ENCODE data around the gene DMPK. TPM values are rescaled to one million over a fixed set of nuclear protein-coding genes. Genes with fewer than 3 reads are reported as not detected.

Gene DMPK
- total and polyA plus RNA-seq, 2 of the 4 experiments (the other 2 are of a cell fraction) = 7.9 to 50.7 TPM

DNA sequence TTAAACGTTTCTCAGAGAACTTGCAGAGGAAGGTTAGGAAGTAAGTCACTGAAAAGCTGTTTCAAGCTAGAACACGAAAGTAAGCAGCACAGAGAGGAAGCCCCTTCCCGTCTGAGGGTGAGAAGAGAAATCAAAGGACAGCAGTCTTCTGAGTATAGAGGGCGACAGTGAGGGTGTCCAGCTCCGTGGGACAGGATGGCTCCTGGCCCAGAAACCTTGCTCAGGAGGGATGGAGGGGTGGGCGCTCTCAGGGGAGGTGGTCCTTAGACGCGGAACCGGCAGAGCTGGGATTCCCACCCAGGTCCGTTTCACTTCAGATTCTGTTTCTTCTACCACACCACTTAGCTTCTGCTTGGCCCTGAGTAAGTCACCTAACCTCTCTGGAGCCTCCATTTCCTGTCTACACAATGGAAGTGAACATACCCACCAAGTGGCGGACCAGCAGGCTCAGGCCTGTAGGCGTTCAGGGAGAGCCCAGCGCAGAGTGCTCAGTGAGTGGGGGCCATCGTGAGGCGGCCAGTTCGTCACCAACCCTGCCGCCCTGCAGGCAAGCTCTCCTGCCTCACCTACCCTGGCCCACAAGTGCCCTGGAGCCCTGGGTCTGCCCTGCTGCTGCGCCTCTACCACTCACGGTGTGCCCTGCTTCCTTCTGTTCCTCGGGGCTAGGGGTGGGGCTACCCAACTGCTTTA lies 38.3 kb upstream of the DMPK start:
- no peaks in the 10 kb centered on the region; a peak in 1 of 4 replicates for H3K79me1 ChIP-seq (ENCODE audit: low read depth in 1 of 2, low read length in 2 of 2)
- H4K91ac ChIP-seq (ENCODE audit: insufficient read depth, low read depth, low read length) = no peak overlapping the region
- H2BK120ac ChIP-seq (ENCODE audit: low read depth, low read length) = no peak overlapping the region
- DNase-seq = no peak
- dilution Hi-C loops (cut with HindIII; ENCODE audit: low sequenced_read_pairs, unreplicated experiment) = no loop called here
- H3K27ac ChIP-seq (ENCODE audit: insufficient read depth, low read length) = no peak overlapping the region
- no peak overlapping the region for H2BK5ac ChIP-seq (ENCODE audit: low read depth, low read length, poor library complexity, severe bottlenecking)
- H3K9ac ChIP-seq (ENCODE audit: low read depth, low read length) = no peak overlapping the region
- ChIA-PET CTCF (no interaction called here), POLR2A (ENCODE audit: unreplicated experiment) (no interaction called here)
- no peak overlapping the region for H2AK9ac ChIP-seq (replicated peaks; ENCODE audit: low read depth, low read length, poor library complexity)
- H3K56ac ChIP-seq (ENCODE audit: extremely low read depth, insufficient read depth, low read length) = no peak overlapping the region
- H3K4ac ChIP-seq (ENCODE audit: low read depth, low read length) = no peak overlapping the region
- no peak overlapping the region for H3K4me3 ChIP-seq (ENCODE audit: insufficient read depth, low read depth, low read length)
- no peak overlapping the region for H4K8ac ChIP-seq (ENCODE audit: low read depth in 2 of 2, low read length in 2 of 2)
- H4K5ac ChIP-seq (ENCODE audit: low read depth, low read length) = no peak overlapping the region
- intact Hi-C loops (cut with micrococcal nuclease) = no loop called here
- no peak for TF ChIP-seq RCOR1 (IDR thresholded peaks at IDR 0.05; ENCODE audit: insufficient replicate concordance, low read length)
- TF ChIP-seq, protein P1, sequence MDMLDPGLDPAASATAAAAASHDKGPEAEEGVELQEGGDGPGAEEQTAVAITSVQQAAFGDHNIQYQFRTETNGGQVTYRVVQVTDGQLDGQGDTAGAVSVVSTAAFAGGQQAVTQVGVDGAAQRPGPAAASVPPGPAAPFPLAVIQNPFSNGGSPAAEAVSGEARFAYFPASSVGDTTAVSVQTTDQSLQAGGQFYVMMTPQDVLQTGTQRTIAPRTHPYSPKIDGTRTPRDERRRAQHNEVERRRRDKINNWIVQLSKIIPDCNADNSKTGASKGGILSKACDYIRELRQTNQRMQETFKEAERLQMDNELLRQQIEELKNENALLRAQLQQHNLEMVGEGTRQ (IDR thresholded peaks at IDR 0.05; ENCODE audit: low read depth, low read length) = no peak
- no peak for TF ChIP-seq RFX5 (IDR thresholded peaks at IDR 0.05; ENCODE audit: low read depth, low read length)
- TF ChIP-seq, protein P2, sequence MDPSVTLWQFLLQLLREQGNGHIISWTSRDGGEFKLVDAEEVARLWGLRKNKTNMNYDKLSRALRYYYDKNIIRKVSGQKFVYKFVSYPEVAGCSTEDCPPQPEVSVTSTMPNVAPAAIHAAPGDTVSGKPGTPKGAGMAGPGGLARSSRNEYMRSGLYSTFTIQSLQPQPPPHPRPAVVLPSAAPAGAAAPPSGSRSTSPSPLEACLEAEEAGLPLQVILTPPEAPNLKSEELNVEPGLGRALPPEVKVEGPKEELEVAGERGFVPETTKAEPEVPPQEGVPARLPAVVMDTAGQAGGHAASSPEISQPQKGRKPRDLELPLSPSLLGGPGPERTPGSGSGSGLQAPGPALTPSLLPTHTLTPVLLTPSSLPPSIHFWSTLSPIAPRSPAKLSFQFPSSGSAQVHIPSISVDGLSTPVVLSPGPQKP (IDR thresholded peaks at IDR 0.05; ENCODE audit: borderline replicate concordance, low read depth, low read length) = no peak
- no peak for TF ChIP-seq NFE2L2 (IDR thresholded peaks at IDR 0.05; ENCODE audit: low read depth, low read length)
- no peak for TF ChIP-seq RAD21 (IDR thresholded peaks at IDR 0.05; ENCODE audit: low read length)
- no peak for TF ChIP-seq MAZ (IDR thresholded peaks at IDR 0.05; ENCODE audit: borderline replicate concordance, low read depth, low read length)
- H3K4me2 ChIP-seq (ENCODE audit: low read depth, low read length) = no peak overlapping the region
- H2AK5ac ChIP-seq (ENCODE audit: low read depth, low read length) = no peak overlapping the region
- H2BK15ac ChIP-seq (ENCODE audit: low read depth, low read length) = no peak overlapping the region
- in situ Hi-C loops (cut with MboI; ENCODE audit: low sequenced_read_pairs) = no loop called here
- no peaks in the 10 kb centered on the region for H3K27me3 ChIP-seq (ENCODE audit: control insufficient read depth, insufficient read depth, low read length)
- no peak overlapping the region for H3K14ac ChIP-seq (replicated peaks; ENCODE audit: low read depth, low read length)
- H2AFZ ChIP-seq (replicated peaks; ENCODE audit: low read length, poor library complexity) = no peak overlapping the region
- ATAC-seq (ENCODE audit: low read depth) = no peak
- H3K18ac ChIP-seq (ENCODE audit: low read depth, low read length) = no peak overlapping the region
- no TSS peak for BruUV-seq (replicated peaks)
- peaks cover 57% of the 10 kb centered on the region for H3K36me3 ChIP-seq (ENCODE audit: control insufficient read depth, insufficient read depth, low read length)
- peaks cover 9% of the 10 kb centered on the region for H4K20me1 ChIP-seq (ENCODE audit: insufficient read depth, low read length)
- H3K9me3 ChIP-seq (ENCODE audit: control insufficient read depth, insufficient read depth, low read length) = no peaks in the 10 kb centered on the region
- no peaks in the 10 kb centered on the region for H3K4me1 ChIP-seq (ENCODE audit: control insufficient read depth, insufficient read depth, low read length)
- no peak overlapping the region for H2BK20ac ChIP-seq (ENCODE audit: low read depth, low read length)
- no peak overlapping the region for H3K23ac ChIP-seq (ENCODE audit: low read depth, low read length)
- no peaks in the 10 kb centered on the region for H3K9me1 ChIP-seq (ENCODE audit: insufficient read depth, low read length)
- 74% methylated on average over 6 of the region's 20 CpGs; no CpG with 5 or more reads in 1 of the 2 experiments for WGBS, 2 experiments (ENCODE audit: extremely low coverage in 2 of 2, insufficient read length in 1 of 2)
